HPDE6-E6E7 (cell line): ENCODE data around the gene NMRAL1.

Experiments used
- DNase-seq: peaks from one replicate; pipeline ENCODE4 v3.0.0; 2011; ENCODE audit warnings: missing footprints; ENCODE audit errors: extremely low spot score

NMRAL1 gene

GRCh38 chr16:4505356-4506147 is 31.1 kb upstream of the NMRAL1 start:
- no peak for DNase-seq

GRCh38 chr16:4501071-4501478 is 26.6 kb upstream of the NMRAL1 start:
- no peak for DNase-seq

DNA sequence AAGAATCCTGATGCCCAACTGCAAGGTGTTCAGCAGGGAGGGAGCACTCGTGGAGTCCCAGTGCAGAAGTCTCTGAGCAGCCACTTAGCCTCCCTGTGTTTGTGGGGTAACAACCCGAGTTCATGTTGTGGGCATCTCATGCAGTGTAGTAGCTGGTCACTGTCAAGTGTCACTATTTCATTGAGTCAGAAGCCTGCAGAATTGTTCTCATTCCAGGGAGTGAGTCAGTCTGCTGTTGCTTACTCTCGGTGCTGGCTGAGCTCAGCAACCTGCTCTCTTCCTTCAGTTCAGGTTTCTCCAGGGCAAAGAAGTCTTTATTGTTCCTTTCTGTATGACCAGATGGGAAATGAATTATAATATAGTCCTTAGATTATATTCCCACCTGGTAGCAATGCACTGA is 25.8 kb upstream of the NMRAL1 start:
- no peak for DNase-seq

DNA sequence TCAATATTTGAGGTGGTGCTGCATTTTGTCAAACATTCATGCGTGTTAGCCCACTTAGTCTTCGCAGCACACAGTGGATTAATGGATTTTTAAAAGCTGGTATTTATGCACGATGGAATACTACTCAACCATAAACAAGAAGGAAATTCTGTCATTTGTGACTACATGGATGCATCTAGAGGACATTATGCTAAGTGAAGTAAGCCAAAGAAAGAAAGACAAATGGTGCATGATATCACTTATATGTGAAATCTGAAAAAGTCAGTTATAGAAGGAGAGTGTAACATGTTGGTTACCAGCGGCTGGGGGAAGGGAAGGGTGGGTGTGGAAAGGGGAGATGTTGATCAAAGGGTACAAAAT is 24.8 kb upstream of the NMRAL1 start:
- DNase-seq: no peak

DNA sequence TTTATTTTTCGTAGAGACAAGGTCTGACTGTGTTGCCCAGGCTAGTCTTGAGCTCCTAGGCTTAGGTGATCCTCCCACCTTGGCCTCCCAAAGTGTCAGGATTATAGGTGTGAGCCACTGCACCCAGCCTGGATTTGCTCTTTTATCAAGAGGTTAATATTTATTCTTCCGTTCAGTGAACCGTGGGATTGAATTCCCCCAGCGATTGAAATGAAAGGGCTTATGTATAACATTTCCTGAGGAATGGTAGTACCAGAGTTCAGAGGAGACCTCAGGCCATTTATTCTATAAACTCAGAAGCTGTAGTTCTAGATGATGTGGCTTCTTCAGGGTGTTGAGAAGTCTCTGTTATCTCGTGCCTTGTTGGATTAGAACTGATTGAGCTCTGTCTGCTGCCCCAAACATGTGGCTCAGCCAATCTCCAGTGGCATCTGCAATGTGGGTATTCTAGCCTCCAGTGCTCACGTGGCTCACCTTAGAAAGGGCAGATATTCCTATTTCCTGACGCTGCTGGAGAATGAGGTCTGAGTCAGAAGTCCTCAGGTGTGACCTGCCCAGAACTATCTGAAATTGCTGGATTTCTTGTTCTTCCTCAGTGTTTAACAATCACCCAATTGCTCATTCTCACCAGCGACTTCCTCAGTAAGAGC is 24.2 kb upstream of the NMRAL1 start:
- no peak for DNase-seq

GRCh38 chr16:4496305-4496704 is 21.9 kb upstream of the NMRAL1 start:
- DNase-seq: no peak

GRCh38 chr16:4495766-4496165 is 21.3 kb upstream of the NMRAL1 start:
- DNase-seq: no peak

DNA sequence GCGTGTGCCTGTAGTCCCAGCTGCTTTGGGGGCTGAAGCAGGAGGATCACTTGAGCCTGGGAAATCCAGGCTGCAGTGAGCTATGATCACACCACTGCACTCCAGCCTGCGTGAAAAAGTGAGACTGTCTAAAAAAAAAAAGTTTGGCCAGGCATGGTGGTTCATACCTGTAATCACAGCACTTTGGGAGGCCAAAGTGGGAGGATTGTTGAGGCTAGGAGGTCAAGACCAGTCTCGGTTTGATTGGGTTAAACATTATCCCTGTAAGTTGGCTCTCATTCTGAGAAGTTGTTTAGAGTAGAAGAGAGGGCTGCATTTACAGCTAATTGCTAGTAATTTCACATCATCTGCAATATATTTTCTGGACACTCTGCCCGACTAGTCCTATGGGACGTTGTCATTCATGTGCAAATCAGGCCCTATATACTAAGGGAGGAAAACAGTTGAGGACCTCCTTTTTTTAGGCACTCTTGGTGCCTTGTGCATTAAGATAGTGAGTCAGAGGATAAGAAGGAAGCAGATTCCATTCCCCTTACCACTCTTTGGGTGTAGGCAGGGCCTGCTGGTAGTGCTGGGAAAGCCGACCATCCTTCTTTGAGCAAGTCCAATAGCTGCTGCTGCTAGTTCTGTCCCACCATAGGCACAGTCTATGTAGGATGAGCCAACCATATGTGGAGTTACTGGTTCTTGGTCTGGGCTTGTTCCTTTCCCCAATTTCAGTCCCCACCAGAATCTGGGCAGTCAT is 20.5 kb upstream of the NMRAL1 start:
- DNase-seq: no peak

DNA sequence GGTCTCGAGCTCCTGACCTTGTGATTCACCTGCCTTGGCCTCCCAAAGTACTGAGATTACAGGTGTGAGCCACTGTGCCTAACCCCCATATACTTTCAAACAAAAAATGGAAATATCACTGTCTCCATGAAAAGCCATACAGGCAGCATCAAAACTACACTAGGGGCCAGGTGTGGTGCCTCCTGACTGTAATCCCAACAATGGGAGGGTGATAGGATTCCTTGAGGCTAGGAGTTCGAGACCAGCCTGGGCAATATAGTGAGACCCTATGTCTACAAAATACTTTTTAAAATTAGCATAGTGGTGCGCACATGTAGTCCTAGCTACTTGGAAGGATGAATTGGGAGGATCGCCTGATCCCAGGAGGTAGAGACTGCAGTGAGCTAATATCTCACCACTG is 17.5 kb upstream of the NMRAL1 start:
- no peak for DNase-seq

GRCh38 chr16:4489030-4489429 is 14.6 kb upstream of the NMRAL1 start:
- DNase-seq: no peak

- no peak for DNase-seq
Observed at GRCh38 chr16:4488499-4488967, 14.1 kb upstream of the NMRAL1 start.

DNA sequence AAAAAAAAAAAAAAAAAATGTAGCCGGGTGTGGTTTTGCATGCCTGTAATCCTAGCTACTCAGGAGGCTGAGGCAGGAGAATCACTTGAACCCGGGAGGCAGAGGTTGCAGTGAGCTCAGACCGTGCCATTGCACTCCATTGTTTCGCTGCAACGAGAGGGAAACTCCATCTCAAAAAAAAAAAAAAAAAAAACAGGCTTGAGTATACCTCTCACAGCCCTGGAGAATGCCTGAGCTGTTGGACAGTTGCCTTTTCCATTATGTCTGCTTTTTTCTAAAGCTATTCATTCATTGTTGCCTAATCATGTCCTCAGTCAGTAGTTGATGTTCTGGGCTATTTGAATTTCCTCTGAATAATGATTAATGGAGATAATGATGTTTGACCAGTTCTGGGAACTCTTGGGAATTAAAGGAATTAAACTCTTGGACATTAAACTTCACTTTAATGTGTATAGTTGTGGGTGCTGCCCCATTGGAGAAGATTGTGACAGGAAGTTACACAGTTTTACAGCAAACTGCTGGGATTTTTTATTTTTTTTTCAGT is 13.6 kb upstream of the NMRAL1 start:
- DNase-seq: no peak

- DNase-seq: no peak
Observed at GRCh38 chr16:4486126-4486893, 11.9 kb upstream of the NMRAL1 start.

- no peak for DNase-seq
Observed at GRCh38 chr16:4481963-4482362, 7.5 kb upstream of the NMRAL1 start.

GRCh38 chr16:4481526-4481925 is 7.1 kb upstream of the NMRAL1 start:
- no peak for DNase-seq

DNA sequence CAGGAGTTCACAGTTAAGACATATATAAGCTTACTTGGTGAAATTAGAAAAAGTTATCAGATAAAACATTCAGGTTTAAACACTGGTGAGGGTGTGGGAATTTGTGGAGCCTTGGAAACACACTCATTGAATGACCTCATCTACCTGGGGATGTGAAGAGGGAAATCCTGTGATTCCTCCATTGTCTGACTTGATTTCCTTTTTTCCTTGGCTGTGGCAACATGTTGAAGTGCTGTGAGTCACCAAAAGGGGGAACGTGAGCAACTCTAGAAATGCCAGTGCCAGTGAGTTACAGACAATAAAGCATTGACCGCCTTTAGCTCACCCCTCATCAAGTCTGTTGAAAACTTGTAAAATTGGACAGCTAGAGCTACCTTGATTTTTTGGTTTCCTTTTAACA is 3.5 kb upstream of the NMRAL1 start:
- peak; percentile 79 for DNase-seq

DNA sequence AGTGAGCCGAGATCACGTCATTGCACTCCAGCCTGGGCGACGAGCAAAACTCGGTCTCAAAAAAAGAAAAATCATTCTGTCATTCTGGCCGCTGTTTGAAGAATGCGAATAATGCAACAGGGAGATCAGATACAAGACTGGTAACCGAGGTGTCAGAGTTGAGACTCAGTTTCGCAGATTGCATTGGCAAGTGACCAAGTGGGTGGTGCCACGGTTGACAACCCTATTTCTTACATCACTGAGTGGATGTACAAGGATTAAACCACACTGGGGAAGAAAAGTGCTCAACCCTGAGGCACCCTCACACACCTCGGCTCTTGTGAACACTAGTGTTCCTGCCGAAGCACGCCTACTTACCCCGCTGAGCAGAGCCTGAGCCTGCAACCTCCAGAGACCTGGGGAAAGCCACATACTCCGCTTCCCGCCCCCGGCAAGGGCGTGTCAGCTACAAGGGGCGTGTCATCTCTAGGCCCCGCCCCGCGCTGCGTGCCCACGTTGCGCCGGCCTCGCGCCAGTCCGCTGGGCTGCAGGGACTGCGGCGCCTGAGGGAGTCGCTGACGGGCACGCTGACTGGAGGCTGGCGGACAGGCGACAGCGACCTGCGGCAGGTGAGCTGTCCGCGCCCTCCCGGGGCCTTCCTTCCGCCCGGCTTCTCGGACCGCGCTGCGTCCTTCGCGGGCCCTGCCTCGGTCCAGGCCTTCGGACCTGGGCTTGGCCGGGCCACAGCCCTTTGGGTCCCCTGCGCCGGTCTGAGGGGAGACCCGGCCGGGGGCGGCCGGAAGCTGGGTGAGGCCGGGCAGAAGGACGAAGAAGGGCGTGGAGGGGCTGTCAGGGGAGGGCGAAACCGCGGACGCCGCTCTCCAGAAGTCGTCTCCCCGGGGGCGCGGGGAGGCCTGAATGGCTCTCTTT is 1.7 kb upstream of the NMRAL1 start, which contains the start of gene HMOX2:
TSS of gene HMOX2 (plus strand) at position 519 of the 909 bp plus-strand sequence. CDS start 29,127 bp downstream, outside the sequence.
- DNase-seq: peak; percentile 81

DNA sequence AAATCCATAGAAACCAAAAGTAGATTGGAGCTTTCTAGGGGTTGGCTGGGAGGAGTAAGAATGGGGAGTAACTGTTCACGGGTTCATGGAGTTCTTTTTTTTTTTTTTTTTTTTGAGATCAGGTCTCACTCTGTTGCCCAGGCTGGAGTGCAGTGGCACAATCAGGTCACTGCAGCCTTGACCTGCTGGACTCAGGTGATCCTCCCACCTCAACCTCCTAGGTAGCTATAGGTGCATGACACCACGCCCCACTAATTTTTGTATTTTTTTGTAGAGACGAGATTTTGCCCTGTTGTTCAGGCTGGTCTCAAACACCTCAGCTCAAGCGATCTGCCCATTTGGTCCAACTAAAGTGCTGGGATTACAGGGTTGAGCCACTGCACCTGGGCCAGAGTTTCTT is 1.5 kb downstream of the NMRAL1 start:
- DNase-seq: no peak

GRCh38 chr16:4471869-4472268 is 2.6 kb downstream of the NMRAL1 start:
- no peak for DNase-seq

DNA sequence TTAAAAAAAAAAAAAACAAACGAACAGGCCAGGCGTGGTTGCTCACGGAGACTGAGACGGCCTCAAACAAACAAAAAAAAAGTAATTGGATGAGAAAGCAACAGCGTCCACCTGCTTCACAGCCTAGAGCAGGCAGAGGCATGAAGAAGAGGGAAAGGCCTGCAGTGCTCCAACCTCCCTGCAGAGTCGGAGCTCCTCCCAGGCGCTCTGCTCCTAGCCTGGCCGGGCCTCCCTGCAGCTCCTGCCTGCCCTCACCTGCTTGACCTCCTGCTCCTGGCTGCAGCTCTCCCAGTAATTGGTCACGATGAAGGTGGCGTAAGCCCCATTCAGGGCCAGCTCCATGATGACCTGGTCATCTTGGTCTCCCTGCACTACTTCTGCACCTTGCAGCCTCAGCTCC is 5.5 kb downstream of the NMRAL1 start:
- no peak for DNase-seq
